ENCODE results near the gene WWOX. TPM values are rescaled to one million over a fixed set of nuclear protein-coding genes. Genes with fewer than 3 reads are reported as not detected.

The WWOX gene
- total RNA-seq, 1 experiment from 2014 or later = 15.6 TPM

- Histone ChIP-seq H3K56ac (ENCODE audit: insufficient read length, low read depth, low read length) (no peak overlapping the region), H4K20me1 (ENCODE audit: control insufficient read depth, insufficient read depth, insufficient read length) (no peaks in the 10 kb centered on the region), H2AFZ (ENCODE audit: low read length) (no peak overlapping the region), H3K27ac (ENCODE audit: insufficient read length, low read depth, low read length) (no peak overlapping the region), H2BK120ac (ENCODE audit: low read depth, low read length, poor library complexity, severe bottlenecking) (no peak overlapping the region), H3K27me3 (ENCODE audit: insufficient read depth, low read length) (peaks cover 76% of the 10 kb centered on the region), H2BK15ac (ENCODE audit: low read depth, low read length) (no peak overlapping the region), H3K9me3 (ENCODE audit: control insufficient read depth, low read depth, low read length) (no peaks in the 10 kb centered on the region), H4K8ac (replicated peaks; ENCODE audit: insufficient read length, low read depth, low read length) (no peak overlapping the region), H3K4me2 (ENCODE audit: insufficient read depth, insufficient read length, low read length) (no peak overlapping the region), H3K4me1 (ENCODE audit: insufficient read depth, low read length) (no peaks in the 10 kb centered on the region), H3K79me2 (ENCODE audit: insufficient read depth, low read length) (no peaks in the 10 kb centered on the region), H4K5ac (ENCODE audit: insufficient read length, low read depth, low read length) (no peak overlapping the region), H3K79me1 (ENCODE audit: insufficient read depth, low read depth, low read length, poor library complexity, severe bottlenecking) (no peaks in the 10 kb centered on the region), H3K9ac (ENCODE audit: extremely low read depth, insufficient read length, low read length) (no peak overlapping the region), H3K23me2 (ENCODE audit: insufficient read length, low read depth, low read length, poor library complexity, severe bottlenecking) (no peaks in the 10 kb centered on the region), H3K18ac (ENCODE audit: insufficient read length, low read depth, low read length) (no peak overlapping the region), H4K91ac (ENCODE audit: insufficient read length, low read depth, low read length) (no peak overlapping the region), H2AK5ac (ENCODE audit: insufficient read length, low read length) (no peak overlapping the region), H3K23ac (ENCODE audit: insufficient read length, low read depth, low read length) (no peak overlapping the region), H3K4ac (ENCODE audit: low read depth, low read length) (no peak overlapping the region), H2BK12ac (ENCODE audit: insufficient read length, low read depth, low read length) (no peak overlapping the region), H3K14ac (ENCODE audit: insufficient read depth, low read length) (no peak overlapping the region), H2BK5ac (ENCODE audit: insufficient read length, low read length) (no peak overlapping the region), H2BK20ac (ENCODE audit: low read depth, low read length, poor library complexity, severe bottlenecking) (no peak overlapping the region), H3T11ph (ENCODE audit: low read length) (no peak overlapping the region)
- H3K27ac Mint-ChIP-seq = no peak overlapping the region
- TF ChIP-seq, protein P1, sequence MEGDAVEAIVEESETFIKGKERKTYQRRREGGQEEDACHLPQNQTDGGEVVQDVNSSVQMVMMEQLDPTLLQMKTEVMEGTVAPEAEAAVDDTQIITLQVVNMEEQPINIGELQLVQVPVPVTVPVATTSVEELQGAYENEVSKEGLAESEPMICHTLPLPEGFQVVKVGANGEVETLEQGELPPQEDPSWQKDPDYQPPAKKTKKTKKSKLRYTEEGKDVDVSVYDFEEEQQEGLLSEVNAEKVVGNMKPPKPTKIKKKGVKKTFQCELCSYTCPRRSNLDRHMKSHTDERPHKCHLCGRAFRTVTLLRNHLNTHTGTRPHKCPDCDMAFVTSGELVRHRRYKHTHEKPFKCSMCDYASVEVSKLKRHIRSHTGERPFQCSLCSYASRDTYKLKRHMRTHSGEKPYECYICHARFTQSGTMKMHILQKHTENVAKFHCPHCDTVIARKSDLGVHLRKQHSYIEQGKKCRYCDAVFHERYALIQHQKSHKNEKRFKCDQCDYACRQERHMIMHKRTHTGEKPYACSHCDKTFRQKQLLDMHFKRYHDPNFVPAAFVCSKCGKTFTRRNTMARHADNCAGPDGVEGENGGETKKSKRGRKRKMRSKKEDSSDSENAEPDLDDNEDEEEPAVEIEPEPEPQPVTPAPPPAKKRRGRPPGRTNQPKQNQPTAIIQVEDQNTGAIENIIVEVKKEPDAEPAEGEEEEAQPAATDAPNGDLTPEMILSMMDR (conservative IDR thresholded peaks at IDR 0.05) = peak; percentile 24; the same call in 1 of the 3 replicates
- H3K4me3 Mint-ChIP-seq = no peak overlapping the region
- no CpG with 5 or more reads among the region's 3 CpGs for WGBS (ENCODE audit: extremely low coverage, insufficient read length, low lambda C conversion rate)
- H3K27me3 Mint-ChIP-seq (ENCODE audit: low read depth) = peaks cover 100% of the 10 kb centered on the region
- no peaks in the 10 kb centered on the region for H3K36me3 Mint-ChIP-seq (ENCODE audit: insufficient read depth in 1 of 3, low read depth in 3 of 3)
- H3K4me1 Mint-ChIP-seq = peaks cover 15 to 19% of the 10 kb centered on the region in 2 experiments
- peaks cover 0 to 10% of the 10 kb centered on the region in 2 experiments; a peak in 2 of 5 replicates for H3K9me3 Mint-ChIP-seq
- DNase-seq = no peak
Observed at GRCh38 chr16:78075800-78076199, 23.7 kb upstream of the WWOX start.
